ENCODE results near the gene LHX5. TPM values are rescaled to one million over a fixed set of nuclear protein-coding genes. Genes with fewer than 3 reads are reported as not detected.

LHX5 gene
- total and polyA plus RNA-seq, 10 donors = not detected

- Histone ChIP-seq H3K36me3 (no peaks in the 10 kb centered on the region), H3K27me3 (replicated peaks in 1 of 7) (no peaks in the 10 kb centered on the region), H3K4me1 (peaks cover 11 to 32% (median 15%) of the 10 kb centered on the region in 6 donors), H3K27ac (no peak overlapping the region), H3K9me3 (no peaks in the 10 kb centered on the region), H3K4me3 (no peak overlapping the region)
- WGBS, 5 donors = 60 to 80% (median 72%) methylated on average over 11 to 13 of the region's 13 CpGs
- DNase-seq = no peak
- no peak for TF ChIP-seq POLR2A (IDR thresholded peaks at IDR 0.05)
- TF ChIP-seq, protein P1, sequence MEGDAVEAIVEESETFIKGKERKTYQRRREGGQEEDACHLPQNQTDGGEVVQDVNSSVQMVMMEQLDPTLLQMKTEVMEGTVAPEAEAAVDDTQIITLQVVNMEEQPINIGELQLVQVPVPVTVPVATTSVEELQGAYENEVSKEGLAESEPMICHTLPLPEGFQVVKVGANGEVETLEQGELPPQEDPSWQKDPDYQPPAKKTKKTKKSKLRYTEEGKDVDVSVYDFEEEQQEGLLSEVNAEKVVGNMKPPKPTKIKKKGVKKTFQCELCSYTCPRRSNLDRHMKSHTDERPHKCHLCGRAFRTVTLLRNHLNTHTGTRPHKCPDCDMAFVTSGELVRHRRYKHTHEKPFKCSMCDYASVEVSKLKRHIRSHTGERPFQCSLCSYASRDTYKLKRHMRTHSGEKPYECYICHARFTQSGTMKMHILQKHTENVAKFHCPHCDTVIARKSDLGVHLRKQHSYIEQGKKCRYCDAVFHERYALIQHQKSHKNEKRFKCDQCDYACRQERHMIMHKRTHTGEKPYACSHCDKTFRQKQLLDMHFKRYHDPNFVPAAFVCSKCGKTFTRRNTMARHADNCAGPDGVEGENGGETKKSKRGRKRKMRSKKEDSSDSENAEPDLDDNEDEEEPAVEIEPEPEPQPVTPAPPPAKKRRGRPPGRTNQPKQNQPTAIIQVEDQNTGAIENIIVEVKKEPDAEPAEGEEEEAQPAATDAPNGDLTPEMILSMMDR (IDR thresholded peaks at IDR 0.05 in 8 of 11, conservative IDR thresholded peaks at IDR 0.05 in 3 of 11) = no peak
- peak in 1 of 3 donors; percentile 54 for TF ChIP-seq POLR2AphosphoS5 (IDR thresholded peaks at IDR 0.05)
- intact Hi-C loops (cut with DNase I; ENCODE audit: low total_unique reads) = no loop called here
These were observed 53.3 kb downstream of the LHX5 start for GRCh38 chr12:113418213-113418879.

- Histone ChIP-seq H3K36me3 (no peaks in the 10 kb centered on the region), H3K27ac (peak overlapping the region in 3 of 8 donors; percentile 29 to 40 (median 37)), H3K9me3 (no peaks in the 10 kb centered on the region), H3K4me3 (no peak overlapping the region), H3K4me1 (peaks cover 0 to 10% (median 0%) of the 10 kb centered on the region in 6 donors), H3K27me3 (replicated peaks in 1 of 7) (peaks cover 0 to 7% (median 0%) of the 10 kb centered on the region in 7 donors)
- TF ChIP-seq, protein P1 (IDR thresholded peaks at IDR 0.05 in 8 of 11, conservative IDR thresholded peaks at IDR 0.05 in 3 of 11) = no peak
- TF ChIP-seq POLR2A (IDR thresholded peaks at IDR 0.05) (no peak), POLR2AphosphoS5 (IDR thresholded peaks at IDR 0.05) (no peak)
- WGBS, 5 donors = 51 to 67% (median 52%) methylated on average over 6 of the region's 6 CpGs
- DNase-seq = no peak
- intact Hi-C loops (cut with DNase I; ENCODE audit: low total_unique reads) = no loop called here
These were observed 55.4 kb downstream of the LHX5 start for GRCh38 chr12:113416091-113416754.

DNA sequence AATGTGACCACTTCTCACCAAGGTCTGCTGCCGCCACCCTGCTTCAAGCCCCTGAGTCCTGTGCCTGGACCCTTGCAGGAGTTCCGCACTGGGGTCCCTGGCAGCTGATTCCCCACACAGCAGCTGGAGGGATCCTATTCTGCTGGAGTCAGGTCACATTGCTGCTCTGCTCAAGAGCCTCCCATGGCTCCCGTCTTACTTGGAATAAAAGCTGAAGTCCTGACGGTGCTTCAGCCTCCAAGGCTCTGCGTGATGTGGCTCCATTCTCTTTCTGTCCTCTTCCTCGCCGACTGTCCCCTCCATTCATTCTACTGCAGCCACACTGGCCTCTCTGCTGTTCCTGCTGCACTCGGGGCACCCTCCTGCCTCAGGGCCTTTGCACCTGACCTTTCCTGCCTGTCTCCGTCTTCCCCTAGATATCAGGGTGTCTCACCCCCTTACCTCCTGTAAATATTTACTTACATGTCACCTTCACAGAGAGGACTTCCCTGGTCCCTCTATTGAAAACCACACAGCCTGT is 57.1 kb downstream of the LHX5 start:
- Histone ChIP-seq H3K4me1 (peaks cover 0 to 10% (median 0%) of the 10 kb centered on the region in 6 donors), H3K27me3 (replicated peaks in 1 of 7) (peaks cover 0 to 22% (median 0%) of the 10 kb centered on the region in 7 donors), H3K27ac (no peak overlapping the region), H3K36me3 (no peaks in the 10 kb centered on the region), H3K9me3 (no peaks in the 10 kb centered on the region), H3K4me3 (no peak overlapping the region)
- peak; percentile 42 for DNase-seq
- intact Hi-C loops (cut with DNase I; ENCODE audit: low total_unique reads) = no loop called here
- TF ChIP-seq, protein P1 (IDR thresholded peaks at IDR 0.05 in 8 of 11, conservative IDR thresholded peaks at IDR 0.05 in 3 of 11) = no peak
- TF ChIP-seq POLR2A (IDR thresholded peaks at IDR 0.05) (no peak), POLR2AphosphoS5 (IDR thresholded peaks at IDR 0.05) (no peak)
- 86 to 89% (median 87%) methylated on average over 9 of the region's 9 CpGs for WGBS, 5 donors

GRCh38 chr12:113413488-113413939 is 58.2 kb downstream of the LHX5 start:
- peaks cover 0 to 10% (median 0%) of the 10 kb centered on the region in 6 donors for H3K4me1 ChIP-seq
- H3K27ac ChIP-seq = no peak overlapping the region
- H3K4me3 ChIP-seq = no peak overlapping the region
- H3K36me3 ChIP-seq = no peaks in the 10 kb centered on the region
- peaks cover 0 to 25% (median 0%) of the 10 kb centered on the region in 7 donors for H3K27me3 ChIP-seq (replicated peaks in 1 of 7)
- 64 to 74% (median 68%) methylated on average over 10 to 11 of the region's 11 CpGs for WGBS, 5 donors
- no peak for DNase-seq
- intact Hi-C loops (cut with DNase I; ENCODE audit: low total_unique reads) = no loop called here
- H3K9me3 ChIP-seq = no peaks in the 10 kb centered on the region
- TF ChIP-seq, protein P1 (IDR thresholded peaks at IDR 0.05 in 8 of 11, conservative IDR thresholded peaks at IDR 0.05 in 3 of 11) = no peak
- no peak for TF ChIP-seq POLR2A (IDR thresholded peaks at IDR 0.05)
- TF ChIP-seq POLR2AphosphoS5 (IDR thresholded peaks at IDR 0.05) = no peak

Data from spleen (tissue), 11 donors.